HG02943 (cell line): Measurements from ENCODE around the gene HK1.
"Not testable (repeated sequence)": the region's sequence is repeated elsewhere in the genome, so short reads cannot be mapped to it uniquely, and the experiment has no call there.

ENCODE experiments used
- ATAC-seq: cut with Tn5 transposase; IDR thresholded peaks from one replicate; pipeline ENCODE4 v1.9.1; 2021; ENCODE audit warnings: mild to moderate bottlenecking, low read depth, moderate library complexity; ENCODE audit not compliant: unreplicated experiment

HK1 gene

DNA sequence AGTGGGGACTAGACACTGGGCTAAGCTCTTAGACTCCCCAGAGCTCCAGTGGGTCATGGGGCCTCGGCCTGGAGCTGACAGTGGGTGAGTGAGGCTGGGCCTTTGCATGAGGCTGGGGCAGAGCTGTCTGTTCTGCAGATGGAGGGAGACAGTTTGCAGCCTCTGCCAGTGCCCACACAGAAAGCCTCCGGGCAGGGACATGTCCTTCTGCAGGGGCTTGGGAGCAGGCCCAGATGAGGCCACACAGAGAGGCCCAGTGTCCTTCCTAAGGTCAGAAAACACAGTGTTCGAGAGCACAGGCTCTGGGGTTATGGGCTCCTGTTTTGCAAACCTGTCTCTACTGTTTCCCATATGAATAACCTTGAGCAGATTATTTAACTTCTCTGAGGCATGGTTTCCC, 25.1 kb upstream of the HK1 start:
- no peak for ATAC-seq

DNA sequence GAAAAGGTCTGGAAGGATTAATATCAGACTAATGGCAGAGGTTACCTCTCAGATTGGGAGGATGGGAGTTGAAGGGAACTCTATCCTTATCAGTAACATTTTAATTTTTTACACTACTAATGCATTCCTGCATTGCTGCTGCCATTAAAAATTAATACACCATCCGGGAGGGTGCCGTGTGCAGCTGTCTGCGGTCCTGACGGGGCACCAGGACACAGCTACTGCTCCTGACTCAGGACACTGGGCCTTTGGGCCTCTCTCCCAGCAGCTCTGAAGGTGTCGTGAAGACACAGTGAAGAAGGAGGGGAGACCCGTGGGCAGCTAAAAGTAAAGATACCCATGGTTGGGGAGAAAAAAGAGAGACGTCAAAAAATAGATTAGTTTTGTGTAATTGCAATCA, 23.4 kb upstream of the HK1 start:
- no peak for ATAC-seq

DNA sequence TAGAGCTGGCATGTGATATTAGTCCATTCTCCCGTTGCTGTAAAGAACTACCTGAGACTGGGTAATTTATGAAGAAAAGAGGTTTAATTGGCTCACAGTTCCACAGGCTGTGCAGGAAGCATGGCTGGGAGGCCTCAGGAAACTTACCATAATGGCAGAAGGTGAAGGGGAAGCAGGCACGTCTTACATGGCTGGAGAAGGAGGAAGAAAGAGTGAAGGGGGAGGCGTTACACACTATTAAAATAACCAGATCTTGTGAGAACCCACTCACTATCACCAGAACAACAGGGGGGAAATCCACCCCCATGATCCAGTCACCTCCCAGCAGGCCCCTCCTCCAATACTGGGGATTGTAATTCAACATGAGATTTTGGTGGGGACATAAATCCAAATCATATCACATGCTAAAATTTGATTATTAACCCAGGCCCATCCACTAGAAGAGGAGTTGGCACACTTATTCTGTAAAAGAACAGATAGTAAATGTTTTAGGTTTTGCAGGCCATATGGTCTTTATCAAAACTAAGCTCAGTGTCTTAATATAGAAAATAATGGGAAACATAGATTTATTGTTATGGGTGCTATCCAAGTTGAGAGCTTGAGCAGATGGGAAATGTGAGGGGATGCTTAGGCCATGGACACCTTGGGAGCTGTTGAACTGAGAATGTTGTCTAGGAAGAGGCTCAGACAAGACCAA, 18.6 kb upstream of the HK1 start:
- no peak for ATAC-seq

DNA sequence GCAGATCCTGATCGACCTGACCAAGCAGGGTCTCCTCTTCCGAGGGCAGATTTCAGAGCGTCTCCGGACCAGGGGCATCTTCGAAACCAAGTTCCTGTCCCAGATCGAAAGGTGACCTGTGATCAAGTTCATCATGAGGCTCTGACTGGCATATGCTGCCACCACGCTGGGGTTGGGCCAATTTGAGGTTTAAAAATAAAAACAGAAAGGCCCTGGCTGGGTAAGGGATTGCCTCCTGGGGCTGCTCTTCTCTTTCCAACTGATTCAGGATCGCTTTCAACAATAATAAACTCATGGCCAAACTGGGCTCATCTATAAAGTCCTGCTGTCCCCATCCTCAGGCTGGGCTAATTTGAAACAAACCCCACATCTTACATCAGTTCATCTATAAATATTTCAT, 17.1 kb upstream of the HK1 start:
- ATAC-seq = no peak

DNA sequence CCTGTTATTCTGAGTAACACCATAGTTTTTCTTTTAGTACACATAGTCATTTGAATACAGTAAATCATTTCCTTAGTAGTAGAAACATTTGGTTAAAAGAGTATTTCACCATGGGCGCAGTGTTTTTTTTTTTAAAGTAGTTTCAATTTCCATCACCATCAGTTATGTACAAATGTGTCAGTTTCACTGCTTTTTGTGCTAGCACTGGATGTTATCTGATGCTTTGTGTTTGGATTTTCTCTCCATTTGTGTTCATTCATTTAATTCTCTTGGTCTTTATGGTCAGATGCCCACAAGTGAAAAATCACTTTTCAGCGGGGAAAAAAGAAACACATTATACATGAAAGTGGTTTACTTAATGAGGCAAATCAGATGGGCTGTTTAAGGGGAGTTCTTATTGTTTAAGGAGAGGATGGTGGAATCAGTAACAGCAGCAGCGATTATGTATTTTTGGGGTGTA, 16.0 kb upstream of the HK1 start:
- ATAC-seq = no peak

DNA sequence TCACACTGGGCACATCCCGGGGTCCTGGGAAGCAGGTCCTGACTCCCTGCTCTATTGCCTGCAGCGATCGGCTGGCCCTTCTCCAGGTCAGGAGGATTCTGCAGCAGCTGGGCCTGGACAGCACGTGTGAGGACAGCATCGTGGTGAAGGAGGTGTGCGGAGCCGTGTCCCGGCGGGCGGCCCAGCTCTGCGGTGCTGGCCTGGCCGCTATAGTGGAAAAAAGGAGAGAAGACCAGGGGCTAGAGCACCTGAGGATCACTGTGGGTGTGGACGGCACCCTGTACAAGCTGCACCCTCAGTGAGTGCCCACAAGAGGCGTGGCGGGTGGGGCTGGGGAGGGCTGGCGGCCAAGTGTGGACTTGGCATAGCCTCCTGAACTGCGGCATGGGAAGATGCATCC, 12.8 kb upstream of the HK1 start:
- no peak for ATAC-seq

DNA sequence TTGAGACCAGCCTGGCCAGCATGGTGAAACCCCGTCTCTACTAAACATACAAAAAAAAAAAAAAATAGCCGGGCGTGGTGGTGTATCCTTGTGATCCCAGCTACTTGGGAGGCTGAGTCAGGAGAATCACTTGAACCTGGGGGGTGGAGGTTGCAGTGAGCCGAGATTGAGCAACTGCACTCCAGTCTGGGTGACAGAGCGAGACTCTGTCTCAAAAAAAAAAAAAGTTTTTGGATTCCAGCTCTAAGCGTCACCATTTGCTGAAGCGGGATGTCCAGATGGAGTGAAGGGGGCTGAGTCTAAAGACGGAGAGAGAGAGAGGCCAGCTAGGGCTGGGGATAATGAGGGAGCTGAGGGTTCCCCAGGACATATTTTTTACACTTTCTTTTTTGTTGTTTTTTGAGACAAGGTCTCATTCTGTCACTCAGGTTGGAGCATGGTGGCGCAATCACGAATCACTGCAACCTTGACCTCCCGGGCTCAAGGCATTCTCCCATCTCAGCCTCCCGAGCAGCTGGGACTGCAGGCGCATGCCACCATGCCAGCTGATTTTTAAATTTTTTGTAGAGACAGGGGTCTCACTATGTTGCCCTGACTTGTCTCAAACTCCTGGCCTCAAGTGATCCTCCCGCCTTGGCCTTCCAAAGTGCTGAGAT, 9.4 kb upstream of the HK1 start:
- ATAC-seq = no peak

DNA sequence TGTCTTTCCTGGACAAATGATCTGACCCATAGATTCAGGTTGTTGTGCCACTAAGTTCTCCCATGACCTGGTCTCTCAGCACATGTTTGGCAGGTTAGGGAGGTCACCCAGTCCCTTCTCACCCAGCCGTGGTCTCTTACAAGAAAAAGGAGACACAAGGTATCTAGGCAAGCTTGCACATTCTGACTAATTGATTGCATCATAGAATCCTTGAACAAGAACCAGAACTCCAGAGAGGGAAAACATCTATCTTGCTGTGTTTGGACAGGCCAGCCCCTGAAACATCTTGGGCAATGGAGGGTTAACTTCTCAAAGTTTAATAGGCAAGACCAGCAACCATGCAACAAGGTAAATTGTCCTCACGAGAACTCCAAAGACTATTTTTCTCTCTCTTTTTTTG, 8.5 kb upstream of the HK1 start:
- no peak for ATAC-seq

DNA sequence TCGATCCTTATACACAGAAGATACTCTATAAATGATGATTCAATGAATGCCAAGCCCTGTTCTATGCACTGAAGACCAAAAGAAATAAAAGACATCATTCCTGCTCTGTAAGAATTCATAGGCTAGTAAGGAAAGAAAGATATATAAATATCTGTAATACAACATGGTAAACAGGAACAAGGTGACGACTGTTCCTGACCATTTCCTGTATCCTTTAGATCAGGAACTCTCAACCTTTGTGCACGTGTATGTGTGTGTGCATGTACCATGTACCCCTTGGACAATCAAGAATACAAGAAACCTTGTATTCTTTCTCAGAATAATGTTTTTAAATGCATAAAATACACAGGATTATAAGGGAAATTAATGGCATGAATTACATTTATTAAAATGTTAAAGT, 7.3 kb upstream of the HK1 start:
- no peak for ATAC-seq

DNA sequence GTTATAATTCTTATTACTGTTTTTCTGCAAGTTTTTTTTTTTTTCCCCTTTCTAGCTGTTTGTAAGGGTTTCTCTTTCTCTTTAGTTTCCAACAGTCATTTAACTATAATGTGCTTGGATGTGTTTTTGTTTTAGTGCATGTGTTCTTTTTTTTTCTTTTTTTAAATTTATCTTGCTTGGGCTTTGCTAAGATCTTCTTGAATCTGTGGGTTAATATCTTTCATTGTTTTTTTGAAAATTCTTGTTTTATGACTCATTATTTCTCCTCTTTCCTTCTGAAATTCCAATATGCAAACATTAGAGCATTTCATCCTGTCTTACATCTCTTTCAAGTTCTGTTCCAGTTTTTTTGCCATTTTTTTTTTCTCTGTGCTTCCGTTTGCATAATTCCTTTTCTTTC, 5.7 kb upstream of the HK1 start:
- no peak for ATAC-seq

DNA sequence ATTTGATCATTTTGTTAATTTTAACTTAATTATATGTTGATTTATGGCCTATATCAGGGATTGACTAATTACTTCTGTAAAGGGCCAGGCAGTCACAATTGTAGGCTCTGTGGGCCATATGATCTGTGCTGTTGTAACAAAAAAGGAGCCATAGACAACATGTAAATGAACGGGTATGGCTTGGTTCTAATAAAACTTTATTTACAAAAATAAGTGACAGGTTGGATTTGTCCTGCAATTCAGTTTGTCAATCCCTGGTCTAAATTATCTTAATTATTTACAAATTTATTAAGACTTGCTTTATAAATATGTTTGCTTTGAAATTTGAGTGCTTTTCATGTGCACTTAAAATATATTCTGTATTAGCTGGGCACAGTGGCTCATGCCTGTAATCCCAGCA, 2.9 kb upstream of the HK1 start:
- no peak for ATAC-seq

DNA sequence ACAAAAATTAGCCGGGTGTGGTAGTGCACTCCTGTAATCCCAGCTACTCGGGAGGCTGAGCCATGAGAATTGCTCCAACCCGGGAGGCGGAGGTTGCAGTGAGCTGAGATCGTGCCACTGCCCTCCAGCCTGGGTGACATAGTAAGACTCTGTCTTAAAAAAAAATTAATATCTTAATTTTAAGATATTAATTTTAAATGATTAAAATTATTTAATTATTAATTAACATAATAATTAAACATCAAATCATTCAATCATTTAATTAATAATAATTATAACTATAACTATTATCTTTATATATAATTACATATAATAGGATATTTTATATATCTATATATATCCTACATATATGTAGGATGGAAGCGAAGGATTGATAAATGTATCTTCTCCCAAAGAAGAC, 1.8 kb upstream of the HK1 start:
- ATAC-seq = no peak

DNA sequence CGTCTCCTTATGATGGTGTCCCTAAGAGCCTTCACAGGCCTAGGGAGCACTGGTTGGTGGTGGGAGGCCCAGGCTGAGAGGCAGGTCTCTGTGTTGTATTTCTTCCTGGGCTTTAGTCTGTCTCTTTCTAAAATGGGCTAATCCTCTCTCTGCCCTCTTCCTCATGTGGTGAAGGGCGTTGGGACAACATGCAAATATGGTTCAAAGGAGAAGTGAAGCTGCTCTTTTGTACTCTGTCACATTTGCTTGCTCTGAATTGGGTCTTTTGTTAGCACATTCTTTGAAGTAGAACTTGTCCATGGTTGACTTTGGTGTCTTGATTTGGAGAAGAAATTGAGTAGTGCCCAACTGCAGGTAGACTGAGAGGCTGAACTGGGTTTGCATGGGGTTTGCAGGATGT, 814 bp downstream of the HK1 start:
- no peak for ATAC-seq

DNA sequence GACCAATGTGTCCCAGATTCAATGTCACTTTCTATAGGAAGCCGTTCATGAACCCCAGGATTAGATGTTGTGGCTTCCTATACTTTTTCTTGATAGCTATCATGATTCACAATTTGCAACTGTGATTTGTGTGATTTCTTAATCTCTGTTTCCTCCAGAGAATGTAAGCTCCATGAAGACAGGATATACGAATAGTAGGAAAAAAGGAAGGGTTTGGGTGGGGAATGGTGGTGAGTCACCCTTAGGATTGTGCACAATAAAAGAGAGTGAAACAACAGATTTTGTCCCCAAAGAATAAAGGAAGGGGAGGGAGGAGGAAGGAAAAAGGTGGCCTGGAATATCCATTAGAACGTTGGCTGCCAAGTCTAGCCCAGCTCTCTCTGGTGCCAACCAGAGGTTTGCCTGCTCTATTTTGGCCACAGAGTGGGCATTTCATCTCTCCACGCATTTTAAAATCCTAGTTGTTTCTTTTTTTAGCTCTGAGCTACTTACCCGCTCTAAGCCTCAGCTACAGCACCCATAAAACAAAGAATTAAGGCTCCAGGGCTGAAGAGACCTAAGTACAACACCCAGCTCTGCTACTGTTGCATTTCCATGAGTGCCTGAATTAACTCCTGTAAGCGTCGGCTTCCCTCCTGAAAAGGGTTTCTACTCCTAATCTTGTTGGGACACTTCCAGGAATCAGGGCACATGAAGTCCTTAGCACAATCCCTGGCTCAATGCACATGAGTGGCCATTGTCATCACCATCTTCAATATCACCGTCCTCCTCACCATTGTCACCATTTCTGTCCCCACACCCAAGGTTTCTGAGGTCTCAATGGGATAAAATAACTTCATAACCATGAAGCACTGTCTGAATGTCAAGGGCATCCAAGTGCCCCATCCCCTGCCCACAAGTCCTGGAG, 3.5 kb downstream of the HK1 start:
- no peak for ATAC-seq

DNA sequence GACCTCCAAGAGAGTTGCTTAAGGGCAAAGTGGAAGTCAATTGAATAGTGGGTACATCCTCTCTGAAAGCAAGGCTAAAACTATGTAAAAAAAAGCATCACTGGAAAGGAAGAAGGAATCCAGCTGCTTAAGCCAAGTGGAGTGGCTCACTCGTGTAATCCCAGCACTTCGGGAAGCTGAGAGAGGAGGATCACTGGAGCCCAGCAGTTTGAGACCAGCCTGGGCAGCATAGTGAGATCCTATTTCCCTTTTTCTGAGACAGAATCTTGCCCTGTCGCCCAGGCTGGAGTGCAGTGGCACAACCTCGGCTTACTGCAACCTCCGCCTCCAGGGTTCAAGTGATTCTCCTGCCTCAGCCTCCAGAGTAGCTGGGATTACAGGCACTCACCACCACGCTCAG, 6.1 kb downstream of the HK1 start:
- not testable (repeated sequence) for ATAC-seq

DNA sequence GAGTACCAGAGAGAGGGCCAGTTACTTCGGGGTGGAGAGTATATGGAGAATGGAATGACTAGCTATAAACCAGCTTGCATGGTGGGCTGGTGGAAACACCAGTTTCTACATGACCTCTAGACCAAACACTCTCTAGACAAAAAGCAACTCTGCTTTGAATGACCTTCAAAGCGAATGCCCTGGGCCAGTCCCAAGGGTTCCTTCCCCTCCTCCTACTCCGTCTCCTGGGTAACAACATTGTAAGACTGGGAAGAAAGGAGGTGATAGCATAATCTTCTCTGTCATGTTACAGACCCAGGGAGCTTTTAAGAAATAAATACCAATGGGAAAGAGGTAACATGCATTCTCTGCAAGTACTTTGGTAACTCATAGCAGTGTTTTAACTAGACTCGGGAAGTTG, 7.4 kb downstream of the HK1 start:
- no peak for ATAC-seq

DNA sequence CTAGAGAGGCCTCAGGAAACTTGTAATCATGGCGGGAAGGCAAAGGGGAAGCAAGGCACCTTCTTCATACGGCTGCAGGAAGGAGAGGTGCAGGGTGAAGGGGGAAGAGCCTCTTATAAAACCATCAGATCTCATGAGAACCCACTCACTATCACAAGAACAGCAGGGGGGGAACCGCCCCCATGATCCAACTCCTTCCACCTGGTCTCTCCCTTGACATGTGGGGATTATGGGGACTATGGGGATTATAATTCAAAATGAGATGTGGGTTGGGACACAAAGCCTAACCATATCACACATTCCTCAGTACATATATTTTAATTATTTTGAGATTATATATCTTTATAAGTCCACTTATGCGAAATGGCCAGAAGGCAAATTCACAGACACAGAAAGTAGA, 8.9 kb downstream of the HK1 start:
- no peak for ATAC-seq

DNA sequence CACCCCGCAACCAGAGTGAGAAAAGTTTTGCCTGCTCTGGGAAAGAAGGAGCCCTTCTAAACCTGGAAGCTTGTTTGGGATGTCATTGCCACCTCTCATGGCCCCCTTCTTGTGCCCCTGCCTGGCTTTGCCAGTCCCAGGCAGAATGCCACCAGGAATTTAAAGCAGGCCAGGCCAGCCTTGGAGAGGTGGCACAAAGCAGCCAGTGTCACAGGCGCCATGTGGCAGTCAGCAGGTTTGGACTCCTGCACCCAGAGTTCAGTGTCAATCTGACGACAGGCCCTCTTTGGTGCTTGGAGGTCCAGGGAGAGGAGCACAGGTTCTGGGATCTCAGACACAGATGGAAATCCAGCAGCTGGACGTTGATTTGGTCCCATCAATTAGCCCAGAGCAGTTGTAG, 12.7 kb downstream of the HK1 start:
- no peak for ATAC-seq

DNA sequence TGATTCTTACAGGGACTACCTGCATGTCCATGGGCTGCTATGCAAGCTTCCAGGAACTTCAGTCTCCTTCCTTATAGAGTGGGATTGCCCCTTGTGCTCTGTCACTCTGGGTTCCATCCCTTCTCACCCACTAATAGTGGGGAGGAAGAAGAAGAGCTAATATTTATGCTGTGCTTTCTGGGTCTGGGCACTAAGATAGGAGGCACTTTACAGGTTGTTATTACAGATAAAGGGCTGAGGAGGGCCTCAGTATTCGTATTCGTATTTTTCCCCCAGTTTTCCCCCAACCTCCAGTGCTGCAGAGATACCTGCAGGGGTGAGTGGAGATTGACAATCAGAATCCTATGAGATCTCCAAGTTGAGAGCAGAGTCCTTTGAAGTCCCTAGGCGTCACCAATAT, 14.2 kb downstream of the HK1 start:
- no peak for ATAC-seq

DNA sequence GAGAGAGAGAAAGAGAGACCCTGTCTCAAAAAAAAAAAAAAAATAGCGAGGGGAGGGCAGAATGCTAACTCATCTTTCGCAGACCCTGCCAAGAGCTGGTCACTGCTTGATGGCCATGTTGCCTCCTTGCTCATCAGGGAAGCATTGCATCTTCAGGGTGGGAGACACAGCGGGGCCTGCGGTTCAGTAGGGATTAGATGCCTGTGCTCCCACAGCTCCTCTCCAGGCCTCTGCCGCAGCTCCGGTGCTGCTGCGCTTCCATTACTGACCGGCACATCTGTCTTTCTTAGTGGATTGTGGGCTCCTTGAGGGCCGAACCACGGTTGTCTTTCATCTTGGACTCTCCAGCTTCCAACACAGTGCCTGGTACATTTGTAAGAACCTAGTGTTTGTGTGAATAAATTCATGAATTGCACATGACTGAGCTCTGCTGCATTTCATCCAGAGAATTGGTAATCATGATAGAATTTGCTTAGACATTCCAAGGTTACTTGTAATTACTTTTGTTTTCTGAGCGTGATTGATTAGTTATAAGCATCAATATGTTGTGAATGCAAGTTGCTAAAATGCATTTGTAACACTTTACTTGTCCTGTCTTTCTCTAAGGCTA, 16.8 kb downstream of the HK1 start:
- ATAC-seq = no peak

DNA sequence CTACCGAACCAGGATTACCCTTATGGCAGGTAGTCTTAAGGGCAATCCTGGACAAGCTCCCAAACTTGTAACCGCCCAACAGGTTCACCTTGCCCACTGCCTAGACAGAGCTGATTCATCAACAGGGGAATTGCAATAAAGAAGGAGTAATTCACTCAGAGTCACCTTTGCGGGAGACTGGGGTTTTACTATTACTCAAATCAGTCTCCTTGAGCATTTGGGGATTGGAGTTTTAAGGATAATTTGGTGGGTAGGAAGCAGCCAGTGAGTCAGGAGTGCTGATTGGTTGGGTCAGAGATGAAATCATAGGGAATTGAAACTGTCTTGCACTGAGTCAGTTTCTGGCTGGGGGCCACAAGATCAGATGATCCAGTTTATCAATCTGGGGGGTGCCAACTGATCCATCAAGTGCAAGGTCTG, 25.3 kb downstream of the HK1 start:
- no peak for ATAC-seq
